ENCODE results near the gene SOS2.
"Not testable (repeated sequence)": the region's sequence is repeated elsewhere in the genome, so short reads cannot be mapped to it uniquely, and the experiment has no call there.

The SOS2 gene

DNA sequence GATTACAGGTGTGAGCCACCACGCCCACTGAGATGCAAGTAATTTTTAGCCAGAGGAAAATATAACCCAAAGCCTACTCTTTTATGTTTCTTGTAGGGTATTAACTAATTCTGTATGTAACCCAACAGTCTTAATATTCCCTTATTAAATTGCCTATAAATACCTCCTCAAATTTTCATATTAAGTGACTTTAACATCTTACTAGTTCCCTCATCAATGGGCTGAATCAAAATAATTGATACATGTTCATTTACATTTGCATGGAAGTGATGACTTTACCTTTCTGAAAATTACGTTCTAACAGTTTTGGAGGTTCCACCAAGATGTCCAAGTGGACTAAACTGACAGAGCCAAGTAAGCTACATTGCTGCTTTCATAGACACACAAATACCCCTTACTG is 3.1 kb downstream of the SOS2 start:
- DNase-seq: no peak

DNA sequence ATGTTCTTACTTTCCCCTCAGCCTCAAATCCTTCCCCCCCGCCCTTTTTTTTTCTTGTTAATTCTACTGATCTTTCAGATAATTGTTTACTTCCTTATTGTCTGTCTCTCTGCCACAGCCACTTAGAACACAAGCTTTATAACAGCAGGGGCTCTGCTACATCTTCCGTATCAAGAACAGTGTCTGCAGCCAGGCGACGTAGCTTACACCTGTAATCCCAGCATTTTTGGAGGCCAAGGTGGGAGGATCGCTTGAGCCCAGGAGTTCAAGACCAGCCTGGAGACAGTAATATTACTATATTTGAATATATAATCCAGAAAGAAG is 5.4 kb downstream of the SOS2 start:
- no peak for DNase-seq

DNA sequence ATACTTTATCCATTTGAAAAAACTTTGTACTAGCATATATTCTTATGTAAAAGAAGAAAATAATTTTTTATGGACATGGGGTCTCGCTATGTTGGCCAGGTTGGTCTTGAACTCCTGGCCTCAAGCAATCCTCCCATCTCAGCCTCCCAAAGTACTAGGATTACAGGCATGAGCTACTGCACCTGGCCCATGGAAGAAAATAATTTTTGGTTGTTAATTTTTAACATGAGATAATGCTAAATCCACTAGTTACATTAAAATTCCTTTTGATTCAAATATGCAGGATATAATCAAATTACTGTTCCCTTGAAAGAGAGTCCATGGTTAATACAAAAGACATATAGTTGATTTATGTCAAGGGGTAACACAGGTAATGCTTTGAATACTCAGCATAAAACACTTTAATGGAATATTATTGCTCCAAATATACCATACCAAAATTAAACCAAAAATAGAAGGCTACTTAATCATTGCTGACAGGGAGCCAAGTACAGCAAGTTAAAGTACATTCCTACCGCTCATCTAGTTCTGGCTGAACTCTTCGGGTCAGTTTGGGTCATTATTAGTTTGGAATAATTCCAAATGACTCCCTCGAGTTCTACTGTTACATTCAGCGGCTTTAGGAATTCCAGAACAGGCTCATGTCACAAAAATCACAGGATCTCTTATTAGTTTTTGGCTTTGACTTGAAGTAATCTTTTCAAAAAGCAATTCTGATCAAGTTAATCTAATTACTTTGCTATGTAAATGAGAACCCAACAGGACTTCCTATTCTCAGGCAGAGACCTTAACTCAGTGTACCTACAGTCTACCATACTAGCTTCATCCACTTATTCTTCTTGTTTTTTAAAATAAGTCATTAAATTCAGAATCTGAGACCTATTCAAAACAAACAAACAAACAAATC is 6.1 kb downstream of the SOS2 start:
- no peak for DNase-seq

GRCh38 chr14:50222055-50222613 is 9.2 kb downstream of the SOS2 start:
- no peak for DNase-seq

GRCh38 chr14:50218501-50218900 is 12.9 kb downstream of the SOS2 start:
- DNase-seq: no peak

- no peak for DNase-seq
These were observed 16.0 kb downstream of the SOS2 start for GRCh38 chr14:50215416-50215815.

DNA sequence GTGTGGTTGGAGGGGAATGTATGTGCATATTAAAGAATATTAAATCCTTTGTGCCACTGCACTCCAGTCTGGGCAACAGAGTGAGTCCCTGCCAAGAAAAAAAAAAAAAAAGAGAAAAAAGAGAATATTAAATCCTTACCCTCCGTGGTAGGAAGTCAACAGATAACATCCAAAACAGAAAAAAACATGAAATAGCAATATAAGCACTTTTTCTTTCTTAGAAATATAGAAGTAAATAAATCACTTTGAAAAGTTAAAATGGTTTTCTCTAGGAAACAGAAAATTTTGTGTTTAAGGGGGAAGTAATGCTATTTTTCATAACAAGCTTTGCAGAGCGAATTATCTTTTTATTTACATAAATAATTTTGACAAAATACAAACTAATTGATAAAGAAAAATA is 17.6 kb downstream of the SOS2 start:
- DNase-seq: no peak

DNA sequence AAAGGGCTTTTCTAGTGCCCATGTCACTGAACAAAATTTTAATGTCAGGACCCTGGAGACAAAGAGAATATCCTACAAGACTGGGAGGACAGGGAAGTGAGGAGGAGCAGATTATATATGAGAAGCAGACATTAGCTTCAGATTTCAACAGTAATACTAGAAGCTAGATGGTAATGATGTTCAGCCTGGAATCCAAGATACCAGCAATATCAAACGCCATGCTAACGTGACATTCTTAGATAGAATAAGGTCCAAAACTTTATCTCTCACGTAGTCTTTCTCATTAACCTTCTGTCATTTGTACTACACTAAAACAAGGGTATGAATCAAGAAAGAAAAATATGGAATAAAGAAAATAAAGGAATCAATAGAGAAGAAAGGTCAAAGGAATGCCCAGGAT is 18.7 kb downstream of the SOS2 start:
- no peak for DNase-seq

- DNase-seq: no peak
These were observed 21.3 kb downstream of the SOS2 start for GRCh38 chr14:50210074-50210473.

GRCh38 chr14:50198499-50198898 is 32.9 kb downstream of the SOS2 start:
- no peak for DNase-seq

DNA sequence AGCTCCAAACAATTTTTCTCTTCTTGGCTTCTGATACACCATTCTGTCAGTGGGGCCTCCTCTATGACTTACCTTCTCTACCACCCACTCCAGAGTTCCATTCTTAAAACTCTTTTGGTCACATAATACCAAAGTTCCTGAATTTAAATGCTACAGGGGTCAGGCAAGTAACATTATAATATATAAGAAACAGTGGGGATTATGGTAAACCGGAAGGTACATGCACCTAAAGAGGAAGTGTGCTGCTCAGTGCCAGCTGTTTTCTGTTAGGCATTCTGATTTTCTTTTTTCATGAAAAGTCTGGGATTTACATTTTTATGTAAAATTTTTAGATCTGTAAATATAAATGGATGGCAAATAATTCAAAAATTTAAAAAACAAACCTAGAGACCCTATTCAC is 39.9 kb downstream of the SOS2 start:
- DNase-seq: no peak

- DNase-seq: no peak
These were observed 45.3 kb downstream of the SOS2 start for GRCh38 chr14:50186107-50186506.

GRCh38 chr14:50173891-50174290 is 57.5 kb downstream of the SOS2 start:
- no peak for DNase-seq

GRCh38 chr14:50171895-50172294 is 59.5 kb downstream of the SOS2 start:
- no peak for DNase-seq

GRCh38 chr14:50167381-50167780 is 64.0 kb downstream of the SOS2 start:
- not testable (repeated sequence) for DNase-seq

- no peak for DNase-seq
These were observed 75.3 kb downstream of the SOS2 start for GRCh38 chr14:50156111-50156510.

- no peak for DNase-seq
These were observed 82.6 kb downstream of the SOS2 start for GRCh38 chr14:50148799-50149198.

DNA sequence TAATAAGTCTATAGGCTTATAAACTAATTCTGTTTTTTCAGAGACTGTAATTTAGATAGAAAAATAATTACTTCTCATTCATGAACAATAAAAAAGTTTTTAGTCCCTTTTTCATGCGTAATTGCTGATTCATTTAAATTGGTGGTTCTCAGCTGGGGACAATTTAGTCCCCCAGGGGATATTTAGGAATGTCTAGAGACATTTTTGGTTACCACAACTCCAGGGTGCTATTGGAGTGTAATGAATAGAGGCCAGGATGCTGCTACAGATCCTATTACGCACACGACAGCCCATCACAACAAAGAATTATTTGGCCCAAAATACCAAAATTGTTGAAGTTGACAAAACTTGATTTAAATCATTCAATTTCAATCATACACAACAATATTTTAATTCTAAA is 92.2 kb downstream of the SOS2 start:
- DNase-seq: no peak

DNA sequence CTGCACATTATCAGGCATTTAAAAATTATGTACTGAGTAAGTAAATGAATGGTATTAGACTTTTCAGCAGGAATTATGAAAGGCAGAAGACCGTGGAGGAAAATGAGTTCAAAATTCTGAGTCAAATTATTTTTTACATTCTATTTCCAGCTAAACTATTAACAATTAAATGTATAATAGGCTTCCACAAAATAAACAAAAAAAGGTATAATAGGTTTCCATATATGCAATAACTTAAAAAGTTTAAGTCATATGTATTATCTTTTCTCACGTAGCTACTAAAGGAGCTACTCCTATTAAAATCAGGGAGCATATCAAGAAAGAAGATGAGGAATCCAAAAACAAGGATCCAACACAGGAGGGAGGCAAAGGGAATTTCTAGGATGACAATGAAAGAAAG is 103.6 kb downstream of the SOS2 start:
- no peak for DNase-seq

- DNase-seq: peak in 2 of 58 donors; percentile 8 to 23
These were observed 108.3 kb downstream of the SOS2 start for GRCh38 chr14:50123062-50123461.

DNA sequence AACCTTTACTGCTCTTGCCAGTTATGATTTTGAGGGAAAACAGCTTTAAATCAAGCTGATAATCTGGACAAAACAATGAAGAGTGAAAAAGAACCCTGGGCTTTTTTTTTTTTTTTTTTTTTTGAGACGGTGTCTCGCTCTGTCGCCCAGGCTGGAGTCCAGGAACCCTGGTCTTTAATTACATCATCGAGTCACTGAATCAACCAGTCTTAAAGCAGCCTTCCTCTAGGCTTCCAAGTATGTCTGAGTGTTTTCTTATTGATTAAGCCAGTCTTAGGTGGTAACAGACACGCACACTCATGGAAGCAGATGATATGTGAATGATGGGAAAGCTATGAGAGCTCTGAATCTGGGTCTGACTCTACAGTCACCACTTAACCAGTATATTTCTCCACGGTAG is 109.1 kb downstream of the SOS2 start:
- DNase-seq: no peak

DNA sequence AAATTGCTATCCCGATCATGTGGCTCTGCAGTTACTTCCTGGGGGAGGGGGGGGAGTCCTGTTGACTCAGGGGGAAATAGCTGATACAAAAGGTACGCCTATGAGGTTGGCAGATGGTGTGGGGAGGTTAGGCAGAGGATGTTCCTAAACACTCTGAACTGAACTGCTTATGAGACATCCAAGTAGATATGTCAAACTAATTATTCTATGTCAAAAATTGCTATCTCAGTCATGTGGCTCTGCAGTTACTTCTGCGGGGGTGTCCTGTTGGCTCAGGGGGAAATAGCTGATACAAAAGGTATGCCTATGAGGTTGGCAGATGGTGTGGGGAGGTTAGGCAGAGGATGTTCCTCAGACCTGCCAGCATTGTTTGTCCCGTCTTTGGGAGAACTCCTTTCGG is 109.9 kb downstream of the SOS2 start:
- peak in 1 of 58 donors; percentile 18 for DNase-seq

GRCh38 chr14:50117456-50117855 is 113.9 kb downstream of the SOS2 start:
- DNase-seq: no peak

Data from anterior cingulate cortex (tissue), 58 donors.